NCI-H82 treated with DMSO at 0.1 percent for 48 hours (cell line): ENCODE data around the gene ZFYVE28.

Experiments
- DNase-seq: peaks from one replicate; lab custom pipeline; 2025; ENCODE audit not compliant: unreplicated experiment; lab: John Stamatoyannopoulos, UW

ZFYVE28 gene

GRCh38 chr4:2251073-2251794 is 167.2 kb downstream of the ZFYVE28 start:
- no peak for DNase-seq

GRCh38 chr4:2250357-2251072 is 167.9 kb downstream of the ZFYVE28 start:
- DNase-seq = no peak

GRCh38 chr4:2249526-2250356 is 168.7 kb downstream of the ZFYVE28 start:
- no peak for DNase-seq

- DNase-seq = no peak
Observed at GRCh38 chr4:2248821-2249261, 169.6 kb downstream of the ZFYVE28 start.

- no peak for DNase-seq
Observed at GRCh38 chr4:2248044-2248780, 170.2 kb downstream of the ZFYVE28 start.

- DNase-seq = no peak
Observed at GRCh38 chr4:2247128-2248043, 171.1 kb downstream of the ZFYVE28 start.

GRCh38 chr4:2246384-2247127 is 171.9 kb downstream of the ZFYVE28 start:
- DNase-seq = no peak

GRCh38 chr4:2245787-2246275 is 172.6 kb downstream of the ZFYVE28 start:
- DNase-seq = no peak

- DNase-seq = no peak
Observed at GRCh38 chr4:2245057-2245786, 173.2 kb downstream of the ZFYVE28 start.

- DNase-seq = no peak
Observed at GRCh38 chr4:2243681-2244380, 174.6 kb downstream of the ZFYVE28 start.

GRCh38 chr4:2241410-2242353 is 176.8 kb downstream of the ZFYVE28 start, which contains the start of the genes HAUS3 and POLN:
Gene HAUS3, minus strand, starts transcription at chr4:2242121. Its CDS starts 1,175 bp downstream, at chr4:2240946.
Gene POLN, minus strand, starts transcription at chr4:2242121. Its CDS starts 12,890 bp downstream, at chr4:2229231.
- peak; percentile 74 for DNase-seq

GRCh38 chr4:2241003-2241402 is 177.4 kb downstream of the ZFYVE28 start:
- no peak for DNase-seq

- no peak for DNase-seq
Observed at GRCh38 chr4:2236944-2237666, 181.3 kb downstream of the ZFYVE28 start.

GRCh38 chr4:2231082-2231481 is 187.4 kb downstream of the ZFYVE28 start:
- no peak for DNase-seq

- no peak for DNase-seq
Observed at GRCh38 chr4:2226261-2226660, 192.2 kb downstream of the ZFYVE28 start.

GRCh38 chr4:2222838-2223237 is 195.6 kb downstream of the ZFYVE28 start:
- DNase-seq = no peak
